Thyroid gland (tissue), 4 donors: Measurements from ENCODE around the gene SQSTM1.

ENCODE experiments used
- CTCF ChIP-seq, 6 experiments: fragments of 200-600 bp in 3 of 6; fragments of 450-650 bp in 3 of 6; sonication (generic) in 3 of 6; IDR thresholded peaks; one replicate each; pipeline ENCODE4 v1.5.1; 2016 to 2019; ENCODE audit warnings: antibody characterized with exemption in 6 of 6, mild to moderate bottlenecking in 2 of 6, inconsistent platforms in 1 of 6, moderate library complexity in 1 of 6
- POLR2A ChIP-seq, 2 donors: fragments of 450-650 bp; IDR thresholded peaks; one replicate each; pipeline ENCODE4 v1.6.1; 2017; ENCODE audit warnings: antibody characterized with exemption in 2 of 2, mild to moderate bottlenecking in 2 of 2, moderate library complexity in 1 of 2

- no peak for TF ChIP-seq POLR2A (IDR thresholded peaks at IDR 0.05)
- no peak for TF ChIP-seq CTCF (IDR thresholded peaks at IDR 0.05)
These were observed 51.5 kb downstream of the SQSTM1 start for GRCh38 chr5:179872055-179872827.
